Activated naive CD4-positive, alpha-beta T cell (primary cell): Measurements from ENCODE around the gene TNXB.
"Not testable (repeated sequence)": the region's sequence is repeated elsewhere in the genome, so short reads cannot be mapped to it uniquely, and the experiment has no call there.

Experiments used
- DNase-seq, 4 experiments: peaks; one replicate each; lab custom pipeline; 2025; lab: John Stamatoyannopoulos, UW

TNXB gene

GRCh38 chr6:32004864-32005537, 104.1 kb downstream of the TNXB start:
- DNase-seq = not testable (repeated sequence)

GRCh38 chr6:32004393-32004792, 104.7 kb downstream of the TNXB start:
- not testable (repeated sequence) for DNase-seq

GRCh38 chr6:32003301-32003700, 105.8 kb downstream of the TNXB start:
- not testable (repeated sequence) for DNase-seq

- DNase-seq = not testable (repeated sequence)
These were observed 106.4 kb downstream of the TNXB start for GRCh38 chr6:32002546-32003268.

- DNase-seq = not testable (repeated sequence)
These were observed 112.8 kb downstream of the TNXB start for GRCh38 chr6:31996385-31996784.

GRCh38 chr6:31994421-31994820, 114.7 kb downstream of the TNXB start:
- not testable (repeated sequence) for DNase-seq
